ENCODE measurements around the gene PLPP4. TPM values are rescaled to one million over a fixed set of nuclear protein-coding genes. Genes with fewer than 3 reads are reported as not detected.

The PLPP4 gene
- total RNA-seq, 6 donors from 2014 or later: 0.20 to 0.54 TPM; not detected in 4

DNA sequence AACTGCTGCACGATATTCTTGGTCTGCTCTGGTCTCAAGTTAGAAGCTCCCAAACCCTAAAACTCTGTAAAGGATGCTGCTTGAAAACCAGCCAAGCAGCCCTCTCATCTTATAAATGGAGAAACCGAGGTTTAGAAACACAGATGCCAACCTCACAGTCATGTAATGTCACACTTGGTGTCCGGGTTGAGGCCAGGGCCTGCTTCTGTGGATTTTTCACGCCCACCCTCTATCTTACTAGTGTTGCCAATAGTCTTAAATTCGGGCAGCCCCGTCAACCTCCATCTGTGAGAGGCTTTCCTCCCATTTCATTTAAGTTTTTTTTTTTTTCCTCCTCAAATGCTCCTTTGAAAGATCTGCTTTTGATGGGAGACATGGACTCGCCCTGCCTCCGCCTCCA lies 28.9 kb downstream of the PLPP4 start:
- no peak overlapping the region for H3K27ac ChIP-seq
- H3K4me1 ChIP-seq: no peaks in the 10 kb centered on the region
- DNase-seq (no peak), ATAC-seq (ENCODE audit: low FRiP score in 2 of 2) (no peak)
- no peaks in the 10 kb centered on the region for H3K36me3 ChIP-seq
- TF ChIP-seq EP300 (IDR thresholded peaks at IDR 0.05): no peak
- no peak for TF ChIP-seq POLR2AphosphoS5 (IDR thresholded peaks at IDR 0.05)
- TF ChIP-seq POLR2A (IDR thresholded peaks at IDR 0.05): no peak
- TF ChIP-seq, protein P1, sequence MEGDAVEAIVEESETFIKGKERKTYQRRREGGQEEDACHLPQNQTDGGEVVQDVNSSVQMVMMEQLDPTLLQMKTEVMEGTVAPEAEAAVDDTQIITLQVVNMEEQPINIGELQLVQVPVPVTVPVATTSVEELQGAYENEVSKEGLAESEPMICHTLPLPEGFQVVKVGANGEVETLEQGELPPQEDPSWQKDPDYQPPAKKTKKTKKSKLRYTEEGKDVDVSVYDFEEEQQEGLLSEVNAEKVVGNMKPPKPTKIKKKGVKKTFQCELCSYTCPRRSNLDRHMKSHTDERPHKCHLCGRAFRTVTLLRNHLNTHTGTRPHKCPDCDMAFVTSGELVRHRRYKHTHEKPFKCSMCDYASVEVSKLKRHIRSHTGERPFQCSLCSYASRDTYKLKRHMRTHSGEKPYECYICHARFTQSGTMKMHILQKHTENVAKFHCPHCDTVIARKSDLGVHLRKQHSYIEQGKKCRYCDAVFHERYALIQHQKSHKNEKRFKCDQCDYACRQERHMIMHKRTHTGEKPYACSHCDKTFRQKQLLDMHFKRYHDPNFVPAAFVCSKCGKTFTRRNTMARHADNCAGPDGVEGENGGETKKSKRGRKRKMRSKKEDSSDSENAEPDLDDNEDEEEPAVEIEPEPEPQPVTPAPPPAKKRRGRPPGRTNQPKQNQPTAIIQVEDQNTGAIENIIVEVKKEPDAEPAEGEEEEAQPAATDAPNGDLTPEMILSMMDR (IDR thresholded peaks at IDR 0.05): no peak
- H3K9me3 ChIP-seq: peaks cover 0 to 6% (median 2%) of the 10 kb centered on the region in 4 donors
- H3K4me3 ChIP-seq: no peak overlapping the region
- no peaks in the 10 kb centered on the region for H3K27me3 ChIP-seq
- WGBS, 2 donors: 89 to 93% methylated on average over 8 of the region's 8 CpGs

DNA sequence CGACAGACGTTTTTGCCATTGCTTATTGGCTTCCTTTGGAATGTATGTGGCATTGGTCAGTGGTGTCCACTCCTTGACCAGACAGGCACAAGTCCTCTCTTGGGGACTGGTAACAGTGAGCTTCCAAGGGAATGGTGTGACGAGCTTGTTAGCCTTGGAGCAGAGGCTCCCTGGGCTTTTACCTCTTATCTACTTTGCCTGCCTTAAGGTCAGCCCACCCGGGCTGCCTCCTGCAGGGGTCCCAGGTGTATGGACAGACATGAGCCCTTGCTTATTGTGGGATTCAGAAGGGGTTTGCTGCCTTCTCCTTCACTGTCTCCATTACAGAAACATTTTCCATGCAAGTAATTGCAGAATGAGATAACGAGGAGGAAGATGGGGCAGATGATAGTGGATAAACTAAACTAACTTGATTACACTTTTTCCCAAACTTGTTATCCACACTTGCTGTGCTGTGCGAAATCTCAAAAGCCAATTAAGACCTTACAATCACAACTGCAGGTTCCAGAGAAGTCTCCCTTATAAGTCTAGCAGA lies 29.7 kb downstream of the PLPP4 start:
- Histone ChIP-seq H3K4me3 (no peak overlapping the region), H3K27me3 (no peaks in the 10 kb centered on the region), H3K9me3 (peaks cover 0 to 3% (median 1%) of the 10 kb centered on the region in 4 donors), H3K36me3 (no peaks in the 10 kb centered on the region), H3K27ac (no peak overlapping the region), H3K4me1 (no peaks in the 10 kb centered on the region)
- DNase-seq (no peak), ATAC-seq (ENCODE audit: low FRiP score in 2 of 2) (no peak)
- TF ChIP-seq POLR2AphosphoS5 (IDR thresholded peaks at IDR 0.05): no peak
- TF ChIP-seq EP300 (IDR thresholded peaks at IDR 0.05): no peak
- TF ChIP-seq POLR2A (IDR thresholded peaks at IDR 0.05): no peak
- TF ChIP-seq, protein P1 (IDR thresholded peaks at IDR 0.05): no peak
- WGBS, 2 donors: 60 to 74% methylated on average over 6 of the region's 6 CpGs

DNA sequence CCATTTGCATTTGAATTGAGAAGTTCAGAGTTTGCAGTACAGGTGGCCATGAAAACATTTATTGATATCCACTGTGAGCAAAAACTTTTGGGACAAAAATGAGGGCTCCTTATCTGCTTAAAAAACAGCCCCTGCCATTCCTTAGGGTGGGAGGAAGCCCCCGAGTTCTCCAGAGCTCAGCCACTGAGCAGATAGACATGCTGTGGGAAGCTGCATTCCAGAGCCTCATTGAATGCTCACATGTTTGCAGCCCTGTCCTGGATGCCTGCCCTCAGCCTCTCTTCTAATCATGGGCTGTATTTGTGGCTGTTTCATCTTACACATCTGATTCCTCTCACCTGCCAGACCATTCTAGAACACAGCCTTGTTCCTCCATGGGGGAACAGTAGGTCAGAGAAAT lies 33.3 kb downstream of the PLPP4 start:
- no peaks in the 10 kb centered on the region for H3K9me3 ChIP-seq
- H3K27me3 ChIP-seq: no peaks in the 10 kb centered on the region
- WGBS, 2 donors: 33 to 43% methylated on average over 1 of the region's 1 CpG
- H3K4me3 ChIP-seq: no peak overlapping the region
- no peak for TF ChIP-seq POLR2AphosphoS5 (IDR thresholded peaks at IDR 0.05)
- no peak for TF ChIP-seq EP300 (IDR thresholded peaks at IDR 0.05)
- TF ChIP-seq POLR2A (IDR thresholded peaks at IDR 0.05): no peak
- TF ChIP-seq, protein P1 (IDR thresholded peaks at IDR 0.05): no peak
- ATAC-seq (ENCODE audit: low FRiP score in 2 of 2) (no peak), DNase-seq (no peak)
- H3K4me1 ChIP-seq: no peaks in the 10 kb centered on the region
- H3K36me3 ChIP-seq: no peaks in the 10 kb centered on the region
- no peak overlapping the region for H3K27ac ChIP-seq

GRCh38 chr10:120492346-120492745 lies 35.3 kb downstream of the PLPP4 start:
- H3K27me3 ChIP-seq: no peaks in the 10 kb centered on the region
- no peaks in the 10 kb centered on the region for H3K36me3 ChIP-seq
- no peak for TF ChIP-seq EP300 (IDR thresholded peaks at IDR 0.05)
- no peak for TF ChIP-seq POLR2A (IDR thresholded peaks at IDR 0.05)
- TF ChIP-seq, protein P1 (IDR thresholded peaks at IDR 0.05): no peak
- no peak for TF ChIP-seq POLR2AphosphoS5 (IDR thresholded peaks at IDR 0.05)
- DNase-seq (no peak), ATAC-seq (ENCODE audit: low FRiP score in 2 of 2) (no peak)
- no peaks in the 10 kb centered on the region for H3K4me1 ChIP-seq
- H3K9me3 ChIP-seq: no peaks in the 10 kb centered on the region
- 18 to 20% methylated on average over 3 of the region's 3 CpGs for WGBS, 2 donors
- no peak overlapping the region for H3K27ac ChIP-seq
- H3K4me3 ChIP-seq: no peak overlapping the region

Data from upper lobe of left lung (tissue), 6 donors.